ENCODE measurements around the gene MYL12A.
A peak's percentile ranks its signal among the peaks of the same experiment; 100 is the strongest.
"Not testable (repeated sequence)": the region's sequence is repeated elsewhere in the genome, so short reads cannot be mapped to it uniquely, and the experiment has no call there.

The MYL12A gene

DNA sequence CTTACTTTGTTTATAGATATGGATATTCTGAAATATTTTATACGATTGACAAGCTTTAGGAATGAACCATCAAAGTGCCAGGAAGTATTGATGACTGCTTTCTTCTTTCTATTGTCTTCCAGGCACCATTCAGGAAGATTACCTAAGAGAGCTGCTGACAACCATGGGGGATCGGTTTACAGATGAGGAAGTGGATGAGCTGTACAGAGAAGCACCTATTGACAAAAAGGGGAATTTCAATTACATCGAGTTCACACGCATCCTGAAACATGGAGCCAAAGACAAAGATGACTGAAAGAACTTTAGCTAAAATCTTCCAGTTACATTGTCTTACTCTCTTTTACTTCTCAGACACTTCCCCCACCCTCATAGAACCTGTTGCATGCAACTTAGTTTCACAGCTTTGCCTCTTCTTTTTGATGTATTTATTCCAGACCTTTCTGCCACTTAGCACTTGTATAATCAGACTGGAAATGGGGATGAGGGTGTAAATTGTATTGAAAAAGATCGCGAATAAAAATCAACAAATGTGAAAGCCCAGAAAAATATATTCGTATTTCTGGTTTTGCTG lies 30.1 kb downstream of the MYL12A start:
- H3K9me3 ChIP-seq (ENCODE audit: control insufficient read depth, insufficient read depth, low read length); H3K27me3 ChIP-seq (ENCODE audit: control insufficient read depth, insufficient read depth, low read length); H3K4me3 ChIP-seq (ENCODE audit: low read depth, low read length); H3K9ac ChIP-seq (ENCODE audit: low read depth, low read length); H3K4me1 ChIP-seq (ENCODE audit: control insufficient read depth, insufficient read depth, low read length); H3K36me3 ChIP-seq (ENCODE audit: control insufficient read depth, insufficient read depth, low read length): not testable (repeated sequence)

DNA sequence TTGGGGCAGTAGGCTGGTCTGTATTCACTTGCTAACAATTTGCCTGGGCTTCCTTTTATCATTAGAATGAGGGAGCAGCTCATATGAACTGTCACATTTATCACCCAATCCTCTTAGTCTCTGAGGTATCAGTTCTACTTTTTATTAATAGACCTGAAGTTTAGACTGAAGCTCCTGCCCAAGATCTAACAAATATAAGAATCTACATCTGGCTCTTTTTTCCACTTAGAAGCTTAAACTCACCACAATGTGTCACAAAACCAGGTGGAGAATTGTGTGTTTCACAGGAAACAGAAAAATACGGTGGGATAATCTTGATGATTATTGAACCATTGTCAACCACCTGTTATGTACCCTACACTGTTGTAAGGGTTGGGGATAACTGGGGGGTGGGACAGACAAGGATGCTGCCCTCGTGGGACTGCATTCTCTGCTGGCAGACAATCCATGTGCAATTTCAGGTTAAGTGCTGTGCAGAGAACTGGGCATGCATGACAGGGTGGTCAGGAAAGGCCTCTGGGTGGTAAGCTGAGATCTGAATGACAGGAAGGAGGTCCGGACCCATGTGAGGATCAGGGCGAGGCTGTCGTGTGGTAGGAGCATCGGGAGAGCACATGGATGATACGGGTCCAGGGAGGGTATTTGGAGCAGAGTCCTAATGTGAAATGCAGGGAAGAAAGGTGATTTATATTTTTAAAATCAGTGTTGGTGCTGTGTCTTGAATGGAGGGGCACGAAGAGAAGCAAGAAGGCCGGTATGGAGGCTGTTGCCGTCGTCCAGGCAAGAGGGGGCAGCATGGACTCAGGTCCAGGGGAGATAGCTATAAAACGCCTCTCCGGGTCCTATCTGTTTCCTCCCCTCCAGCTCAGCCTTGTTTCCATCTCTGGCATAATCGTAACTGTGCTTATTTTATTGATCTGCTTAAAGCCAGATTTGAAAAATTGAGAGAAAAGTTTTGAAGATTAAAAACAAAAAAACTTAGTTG lies 31.9 kb downstream of the MYL12A start:
- no peaks in the 10 kb centered on the region for H3K27me3 ChIP-seq (ENCODE audit: control insufficient read depth, insufficient read depth, low read length)
- H3K4me3 ChIP-seq (ENCODE audit: low read depth, low read length): no peak overlapping the region
- H3K9me3 ChIP-seq (ENCODE audit: control insufficient read depth, insufficient read depth, low read length): no peaks in the 10 kb centered on the region
- H3K36me3 ChIP-seq (ENCODE audit: control insufficient read depth, insufficient read depth, low read length): no peaks in the 10 kb centered on the region
- H3K4me1 ChIP-seq (ENCODE audit: control insufficient read depth, insufficient read depth, low read length): peaks cover 9% of the 10 kb centered on the region
- no peak overlapping the region for H3K9ac ChIP-seq (ENCODE audit: low read depth, low read length)

DNA sequence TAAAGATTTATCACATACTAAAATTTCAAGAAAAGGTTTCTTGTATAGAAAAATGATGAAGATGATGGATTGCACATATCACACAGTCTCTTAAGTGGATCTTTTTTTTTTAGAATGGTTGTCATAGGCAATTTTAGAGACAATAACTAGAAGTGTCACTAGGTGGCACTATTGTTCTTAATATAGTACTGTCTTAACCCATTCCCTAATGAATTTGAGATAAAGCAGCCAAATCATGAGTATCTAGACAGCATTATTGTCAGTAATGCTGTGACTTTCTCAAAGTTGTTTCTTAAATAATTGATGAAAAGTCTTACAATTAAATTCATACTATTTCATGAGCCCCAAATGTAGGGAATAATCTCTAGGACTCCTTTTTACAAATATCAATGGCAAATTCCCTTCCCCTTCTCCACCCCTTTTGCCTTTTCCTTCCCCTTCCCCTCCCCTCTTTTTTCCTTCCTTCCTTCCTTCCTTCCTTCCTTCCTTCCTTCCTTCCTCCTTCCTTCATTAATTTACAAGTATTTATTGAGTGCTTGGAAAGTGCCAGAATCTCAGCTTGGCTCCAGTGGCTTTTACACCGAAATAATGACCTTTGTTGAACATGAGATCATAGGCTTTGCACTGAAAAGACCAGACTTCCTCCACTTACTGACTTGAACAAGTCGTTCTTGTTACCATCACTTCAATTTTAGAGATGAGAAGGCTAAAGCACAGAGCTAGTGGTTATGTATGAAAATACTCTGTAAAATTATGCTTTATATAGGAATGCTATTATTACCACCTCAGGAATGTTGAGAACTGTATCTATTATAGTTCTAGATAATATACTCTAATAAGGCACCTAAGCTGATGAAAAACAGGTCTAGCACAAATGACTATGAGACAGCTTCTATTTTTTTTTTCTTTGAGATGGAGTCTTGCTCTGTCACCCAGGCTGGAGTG lies 34.1 kb downstream of the MYL12A start:
- Histone ChIP-seq H3K9ac (ENCODE audit: low read depth, low read length) (no peak overlapping the region), H3K27me3 (ENCODE audit: control insufficient read depth, insufficient read depth, low read length) (no peaks in the 10 kb centered on the region), H3K9me3 (ENCODE audit: control insufficient read depth, insufficient read depth, low read length) (no peaks in the 10 kb centered on the region), H3K4me1 (ENCODE audit: control insufficient read depth, insufficient read depth, low read length) (peaks cover 9% of the 10 kb centered on the region), H3K4me3 (ENCODE audit: low read depth, low read length) (no peak overlapping the region), H3K36me3 (ENCODE audit: control insufficient read depth, insufficient read depth, low read length) (no peaks in the 10 kb centered on the region)

- H3K9ac ChIP-seq (ENCODE audit: low read depth, low read length): no peak overlapping the region
- no peak overlapping the region for H3K4me3 ChIP-seq (ENCODE audit: low read depth, low read length)
- peaks cover 9% of the 10 kb centered on the region for H3K4me1 ChIP-seq (ENCODE audit: control insufficient read depth, insufficient read depth, low read length)
- no peaks in the 10 kb centered on the region for H3K9me3 ChIP-seq (ENCODE audit: control insufficient read depth, insufficient read depth, low read length)
- H3K27me3 ChIP-seq (ENCODE audit: control insufficient read depth, insufficient read depth, low read length): no peaks in the 10 kb centered on the region
- no peaks in the 10 kb centered on the region for H3K36me3 ChIP-seq (ENCODE audit: control insufficient read depth, insufficient read depth, low read length)
Observed at GRCh38 chr18:3283253-3283863, 35.8 kb downstream of the MYL12A start.

DNA sequence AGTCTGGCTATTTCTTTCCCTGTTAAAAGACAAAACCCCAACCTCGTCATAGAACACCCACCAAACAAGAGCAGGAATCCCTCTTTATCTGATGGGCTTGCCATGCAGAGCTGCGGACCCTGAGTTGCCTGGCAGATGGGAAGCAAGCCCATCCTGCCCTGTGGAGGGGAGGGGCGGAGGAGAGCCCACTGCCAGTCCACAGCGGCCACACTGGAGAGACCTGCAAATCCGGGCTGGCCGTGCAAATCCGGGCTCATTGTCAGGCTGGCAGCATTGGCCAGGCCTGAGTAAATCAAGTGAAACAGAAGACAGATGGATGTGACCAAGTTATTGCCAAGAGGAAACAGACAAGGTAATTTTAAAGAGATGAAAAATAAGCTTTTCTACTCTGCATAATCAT lies 36.3 kb downstream of the MYL12A start:
- Histone ChIP-seq H3K9me3 (ENCODE audit: control insufficient read depth, insufficient read depth, low read length) (no peaks in the 10 kb centered on the region), H3K4me1 (ENCODE audit: control insufficient read depth, insufficient read depth, low read length) (peaks cover 8% of the 10 kb centered on the region), H3K27me3 (ENCODE audit: control insufficient read depth, insufficient read depth, low read length) (no peaks in the 10 kb centered on the region), H3K36me3 (ENCODE audit: control insufficient read depth, insufficient read depth, low read length) (no peaks in the 10 kb centered on the region), H3K4me3 (ENCODE audit: low read depth, low read length) (no peak overlapping the region), H3K9ac (ENCODE audit: low read depth, low read length) (no peak overlapping the region)

GRCh38 chr18:3284501-3284900 lies 36.9 kb downstream of the MYL12A start:
- no peak overlapping the region for H3K9ac ChIP-seq (ENCODE audit: low read depth, low read length)
- no peaks in the 10 kb centered on the region for H3K27me3 ChIP-seq (ENCODE audit: control insufficient read depth, insufficient read depth, low read length)
- peaks cover 6% of the 10 kb centered on the region for H3K4me1 ChIP-seq (ENCODE audit: control insufficient read depth, insufficient read depth, low read length)
- no peaks in the 10 kb centered on the region for H3K9me3 ChIP-seq (ENCODE audit: control insufficient read depth, insufficient read depth, low read length)
- no peaks in the 10 kb centered on the region for H3K36me3 ChIP-seq (ENCODE audit: control insufficient read depth, insufficient read depth, low read length)
- H3K4me3 ChIP-seq (ENCODE audit: low read depth, low read length): no peak overlapping the region

DNA sequence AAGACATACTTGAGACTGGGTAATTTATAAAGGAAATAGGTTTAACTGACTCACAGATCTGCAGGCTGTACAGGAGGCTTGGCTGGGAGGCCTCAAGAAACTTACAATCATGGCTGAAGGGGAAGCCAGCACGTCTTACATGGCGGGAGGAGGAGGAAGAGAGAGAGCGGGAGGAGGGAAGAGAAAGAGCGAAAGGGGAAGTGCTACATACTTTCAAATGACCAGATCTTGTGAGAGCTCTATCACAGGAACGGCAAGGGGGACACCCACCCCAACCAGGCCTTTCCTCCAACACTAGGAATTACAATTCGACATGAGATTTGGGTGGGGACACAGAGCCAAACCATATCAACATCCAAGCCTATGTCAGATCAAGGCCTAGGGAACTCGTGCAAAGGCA lies 38.6 kb downstream of the MYL12A start:
- Histone ChIP-seq H3K27me3 (ENCODE audit: control insufficient read depth, insufficient read depth, low read length) (no peaks in the 10 kb centered on the region), H3K4me1 (ENCODE audit: control insufficient read depth, insufficient read depth, low read length) (peaks cover 6% of the 10 kb centered on the region), H3K4me3 (ENCODE audit: low read depth, low read length) (no peak overlapping the region), H3K9ac (ENCODE audit: low read depth, low read length) (no peak overlapping the region), H3K9me3 (ENCODE audit: control insufficient read depth, insufficient read depth, low read length) (no peaks in the 10 kb centered on the region), H3K36me3 (ENCODE audit: control insufficient read depth, insufficient read depth, low read length) (no peaks in the 10 kb centered on the region)

DNA sequence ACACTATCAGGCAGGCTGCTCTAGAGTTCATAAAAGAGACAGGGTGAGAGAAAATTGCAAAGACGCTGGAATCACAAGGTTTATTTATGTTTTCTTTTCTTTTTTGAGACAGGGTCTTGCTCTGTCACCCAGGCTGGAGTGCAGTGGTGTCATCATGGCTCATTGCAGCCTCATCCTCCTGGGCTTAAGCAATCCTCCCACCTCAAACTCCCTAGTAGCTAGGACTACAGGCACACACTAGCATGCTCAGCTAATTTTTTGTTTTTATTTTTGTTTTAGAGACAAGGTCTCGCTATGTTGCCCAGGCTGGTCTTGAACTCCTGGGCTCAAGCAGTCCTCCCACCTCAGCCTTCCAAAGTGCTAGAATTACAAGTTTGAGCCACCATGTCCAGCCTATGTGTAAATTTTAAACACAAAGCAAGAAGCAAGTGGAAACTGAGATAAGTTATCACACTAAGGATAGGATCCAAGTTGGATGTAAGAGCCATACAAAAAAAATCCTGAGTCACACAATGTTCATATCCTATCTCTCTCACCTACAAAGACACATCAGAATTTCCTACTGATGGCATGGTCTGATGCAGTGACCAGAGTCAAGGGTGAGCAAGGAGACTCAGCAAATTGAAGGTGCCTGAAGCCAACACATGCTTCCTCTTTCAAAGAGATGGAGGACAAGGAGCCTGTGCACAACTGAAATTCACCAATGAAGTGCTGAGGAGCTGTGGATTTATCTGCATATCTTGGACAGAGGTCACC lies 45.8 kb downstream of the MYL12A start:
- Histone ChIP-seq H3K4me1 (ENCODE audit: control insufficient read depth, insufficient read depth, low read length) (no peaks in the 10 kb centered on the region), H3K9me3 (ENCODE audit: control insufficient read depth, insufficient read depth, low read length) (no peaks in the 10 kb centered on the region), H3K36me3 (ENCODE audit: control insufficient read depth, insufficient read depth, low read length) (no peaks in the 10 kb centered on the region), H3K9ac (ENCODE audit: low read depth, low read length) (no peak overlapping the region), H3K4me3 (ENCODE audit: low read depth, low read length) (no peak overlapping the region), H3K27me3 (ENCODE audit: control insufficient read depth, insufficient read depth, low read length) (no peaks in the 10 kb centered on the region)

DNA sequence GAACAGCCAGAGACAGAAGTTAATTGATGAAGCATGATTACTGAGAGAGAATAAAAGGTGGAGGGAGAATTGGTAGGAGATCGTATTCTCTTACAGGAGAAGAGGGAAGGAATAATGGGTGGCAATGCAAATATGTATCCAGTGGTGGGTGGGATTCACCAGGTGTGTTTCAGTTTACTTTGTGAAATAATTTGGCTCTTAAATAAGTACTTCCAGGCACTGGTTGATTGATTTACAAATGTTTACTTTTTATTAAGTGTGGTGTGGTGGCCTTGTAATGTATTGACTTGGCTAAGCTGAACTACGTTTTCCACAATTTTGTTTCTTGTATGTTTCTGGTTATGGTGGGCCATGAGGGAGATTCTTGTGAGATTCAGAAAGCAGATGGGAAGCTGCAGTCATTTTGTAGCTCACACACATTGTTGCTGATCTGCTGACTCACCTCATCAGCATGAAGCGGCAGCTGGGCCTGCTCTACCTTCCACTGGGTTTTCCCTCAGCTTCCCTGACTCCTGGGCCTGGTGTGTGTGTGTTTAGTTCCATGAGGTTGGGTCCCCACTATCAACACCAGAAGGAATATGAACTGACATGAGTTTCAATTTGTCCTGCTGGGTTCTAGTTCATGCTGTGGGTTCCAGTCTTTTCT lies 47.0 kb downstream of the MYL12A start:
- H3K4me1 ChIP-seq (ENCODE audit: control insufficient read depth, insufficient read depth, low read length): no peaks in the 10 kb centered on the region

DNA sequence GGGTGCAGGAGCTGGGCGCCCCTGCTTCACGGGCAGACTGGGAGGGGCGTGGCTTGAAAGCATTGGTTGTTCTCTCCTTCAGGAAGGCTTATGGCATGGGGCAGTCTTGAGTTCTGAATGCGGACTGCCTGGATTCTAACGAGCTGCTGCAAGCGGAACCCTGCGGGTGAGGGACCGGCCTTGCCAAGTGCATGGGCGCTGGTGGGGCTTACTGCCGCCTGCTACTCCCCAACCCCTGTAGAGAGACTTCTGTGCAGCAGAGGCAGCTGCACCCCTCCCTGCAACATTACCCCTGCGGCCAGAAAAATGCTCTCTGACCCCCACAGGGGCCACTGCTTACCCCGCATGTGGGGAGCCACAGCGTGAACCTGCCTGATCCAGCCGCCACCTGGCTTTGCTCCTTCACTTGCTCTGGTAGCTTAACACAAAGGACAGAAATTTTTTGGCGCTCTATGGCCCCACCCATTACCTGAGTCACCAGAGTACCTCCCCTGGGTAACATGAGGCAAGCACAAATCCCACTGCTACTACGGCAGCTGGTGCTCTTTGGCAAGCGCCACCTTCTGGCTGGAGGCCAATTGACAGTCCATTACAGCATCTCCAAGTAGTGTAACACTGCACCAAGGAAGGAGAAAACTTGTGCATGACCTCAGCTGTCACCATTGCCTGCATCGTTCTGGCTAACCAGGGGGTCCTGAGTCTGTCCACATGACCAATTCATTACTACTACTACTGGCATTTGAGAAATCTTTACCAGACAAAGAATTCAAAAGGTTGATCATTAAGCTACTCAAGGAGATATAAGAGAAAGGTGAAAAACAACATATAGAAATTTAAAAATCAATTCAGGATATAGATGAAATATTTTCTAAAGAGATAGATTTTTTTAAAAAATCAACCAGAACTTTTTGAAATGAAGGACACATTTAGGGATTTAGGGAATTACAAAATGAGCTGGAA lies 49.7 kb downstream of the MYL12A start:
- peak overlapping the region; percentile 98 for H3K9ac ChIP-seq (ENCODE audit: low read depth, low read length)
- no peaks in the 10 kb centered on the region for H3K36me3 ChIP-seq (ENCODE audit: control insufficient read depth, insufficient read depth, low read length)
- H3K27me3 ChIP-seq (ENCODE audit: control insufficient read depth, insufficient read depth, low read length): no peaks in the 10 kb centered on the region
- H3K9me3 ChIP-seq (ENCODE audit: control insufficient read depth, insufficient read depth, low read length): no peaks in the 10 kb centered on the region
- peak overlapping the region; percentile 99 for H3K4me3 ChIP-seq (ENCODE audit: low read depth, low read length)
- no peaks in the 10 kb centered on the region for H3K4me1 ChIP-seq (ENCODE audit: control insufficient read depth, insufficient read depth, low read length)

More for the DNA sequence above, 47.0 kb downstream of the MYL12A start:
- no peak overlapping the region for H3K9ac ChIP-seq (ENCODE audit: low read depth, low read length)
- no peaks in the 10 kb centered on the region for H3K27me3 ChIP-seq (ENCODE audit: control insufficient read depth, insufficient read depth, low read length)
- no peaks in the 10 kb centered on the region for H3K36me3 ChIP-seq (ENCODE audit: control insufficient read depth, insufficient read depth, low read length)
- H3K9me3 ChIP-seq (ENCODE audit: control insufficient read depth, insufficient read depth, low read length): no peaks in the 10 kb centered on the region
- H3K4me3 ChIP-seq (ENCODE audit: low read depth, low read length): no peak overlapping the region

Measured in iPS-15b (cell line).